ACC112 (cell line): Measurements from ENCODE around the gene CALN1.
"Not testable (repeated sequence)": the region's sequence is repeated elsewhere in the genome, so short reads cannot be mapped to it uniquely, and the experiment has no call there.

Experiments
- H2AFZ ChIP-seq: fragments of 200-600 bp; sonication (generic); one replicate; pipeline ENCODE4 v1.6.0; 2017; ENCODE audit warnings: antibody characterized with exemption, low read length; ENCODE audit not compliant: unreplicated experiment
- H3K27ac ChIP-seq: fragments of 200-600 bp; sonication (generic); 2 replicates; pipeline ENCODE4 v1.5.1; 2014; ENCODE audit warnings: low read depth, mild to moderate bottlenecking, antibody characterized with exemption, low read length, moderate library complexity
- H3K27me3 ChIP-seq: fragments of 200-600 bp; sonication (generic); 2 replicates; pipeline ENCODE4 v1.6.1; 2014; ENCODE audit warnings: mild to moderate bottlenecking, antibody characterized with exemption, low read length, moderate library complexity, mixed read lengths; ENCODE audit not compliant: insufficient read depth
- H3K36me3 ChIP-seq: fragments of 200-600 bp; sonication (generic); 2 replicates; pipeline ENCODE4 v1.6.1; 2016; ENCODE audit warnings: mild to moderate bottlenecking, antibody characterized with exemption, low read length, moderate library complexity, mixed read lengths; ENCODE audit not compliant: insufficient read depth
- H3K4me1 ChIP-seq: fragments of 200-600 bp; sonication (generic); one replicate; pipeline ENCODE4 v1.6.1; 2016; ENCODE audit warnings: low read length, mixed read lengths; ENCODE audit not compliant: insufficient read depth, unreplicated experiment, control insufficient read depth
- H3K4me3 ChIP-seq: fragments of 200-600 bp; sonication (generic); 2 replicates; pipeline ENCODE4 v1.5.1; 2014; ENCODE audit warnings: mild to moderate bottlenecking, low read depth, low read length
- H3K79me2 ChIP-seq: fragments of 200-600 bp; sonication (generic); one replicate; pipeline ENCODE4 v1.6.0; 2016; ENCODE audit warnings: low read length; ENCODE audit not compliant: control insufficient read depth, unreplicated experiment, insufficient read depth

Gene CALN1

DNA sequence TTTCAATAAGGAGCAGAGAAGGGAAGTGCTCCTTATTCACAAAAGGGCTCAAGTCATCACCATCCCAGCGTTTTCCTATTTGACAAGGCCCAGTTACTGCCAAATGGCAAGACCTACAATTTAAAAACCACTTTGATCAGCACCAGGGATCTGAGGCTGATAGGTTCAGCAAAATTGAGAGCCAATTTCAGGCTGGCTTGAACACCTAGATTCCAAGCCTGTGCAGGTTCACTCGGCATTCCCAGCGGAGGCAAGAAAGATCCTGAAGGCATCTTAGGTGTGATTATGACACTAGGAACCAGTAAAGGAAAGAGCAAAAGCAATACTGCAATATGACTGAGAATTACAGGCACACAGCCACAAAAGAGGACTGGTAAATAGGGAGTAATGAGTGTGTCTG, 441.4 kb downstream of the CALN1 start:
- Histone ChIP-seq H3K27ac (no peak overlapping the region), H3K36me3 (no peaks in the 10 kb centered on the region), H3K79me2 (no peaks in the 10 kb centered on the region), H3K4me3 (no peak overlapping the region), H3K4me1 (no peaks in the 10 kb centered on the region), H2AFZ (no peak overlapping the region), H3K27me3 (no peaks in the 10 kb centered on the region)

DNA sequence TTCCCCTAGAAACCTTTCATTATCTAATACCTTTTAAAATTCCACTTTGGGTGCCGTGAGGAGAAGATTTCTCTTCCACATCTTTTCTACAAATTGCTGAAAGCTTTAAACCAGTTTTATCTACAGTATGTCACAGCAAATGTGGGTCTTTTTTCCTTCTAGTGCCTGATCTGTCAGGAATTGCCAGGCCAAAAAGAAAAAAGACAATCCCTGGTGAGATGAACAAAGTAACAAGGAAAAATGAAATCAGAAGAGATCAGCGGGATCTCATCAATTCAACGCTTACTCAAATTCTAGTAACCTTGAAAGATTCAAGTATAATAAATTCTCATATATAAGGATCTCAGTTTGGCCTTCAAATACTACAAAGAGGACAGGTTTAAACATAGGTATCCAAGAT, 449.5 kb downstream of the CALN1 start:
- Histone ChIP-seq H3K36me3 (no peaks in the 10 kb centered on the region), H3K4me1 (no peaks in the 10 kb centered on the region), H3K79me2 (no peaks in the 10 kb centered on the region), H2AFZ (no peak overlapping the region), H3K27ac (no peak overlapping the region), H3K4me3 (no peak overlapping the region), H3K27me3 (no peaks in the 10 kb centered on the region)

DNA sequence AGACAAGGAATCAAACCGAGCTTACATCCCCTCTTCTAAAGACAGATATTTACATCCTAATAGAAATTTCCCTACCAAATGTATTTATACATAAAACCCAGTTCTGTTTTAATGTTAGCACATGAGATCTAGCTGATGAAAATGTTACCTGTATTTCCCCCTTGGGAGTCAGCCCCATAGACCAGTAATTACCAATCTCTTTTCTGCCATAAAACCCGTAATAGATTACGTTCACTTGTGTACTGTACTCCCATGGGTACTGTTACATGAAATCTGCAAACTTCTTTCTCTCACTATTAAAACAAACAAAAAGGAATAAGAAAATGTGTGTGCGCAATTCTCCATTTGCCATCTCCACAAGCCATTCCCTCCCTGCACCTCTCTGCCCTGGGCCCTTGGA, 450.9 kb downstream of the CALN1 start:
- Histone ChIP-seq H3K36me3 (no peaks in the 10 kb centered on the region), H3K27ac (no peak overlapping the region), H3K4me1 (no peaks in the 10 kb centered on the region), H3K27me3 (no peaks in the 10 kb centered on the region), H2AFZ (no peak overlapping the region), H3K79me2 (no peaks in the 10 kb centered on the region), H3K4me3 (no peak overlapping the region)

DNA sequence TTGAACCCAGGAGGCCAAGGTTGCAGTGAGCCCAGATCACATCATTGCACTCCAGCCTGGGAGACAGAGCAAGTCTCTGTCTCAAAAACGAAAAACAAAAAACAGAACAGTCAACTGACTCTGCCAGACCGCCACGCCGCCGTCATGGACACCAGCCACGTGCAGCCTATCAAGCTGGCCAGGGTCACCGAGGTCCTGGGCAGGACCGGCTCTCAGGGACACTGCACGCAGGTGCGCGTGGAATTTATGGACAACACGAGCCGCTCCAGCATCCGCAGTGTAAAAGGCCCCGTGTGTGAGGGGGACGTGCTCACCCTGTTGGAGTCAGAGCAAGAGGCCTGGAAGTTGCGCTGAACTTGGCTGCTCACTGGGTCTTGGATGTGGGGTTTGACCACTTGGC, 470.0 kb downstream of the CALN1 start:
- Histone ChIP-seq H3K4me1 (no peaks in the 10 kb centered on the region), H2AFZ (no peak overlapping the region), H3K27me3 (no peaks in the 10 kb centered on the region), H3K4me3 (no peak overlapping the region), H3K36me3 (no peaks in the 10 kb centered on the region), H3K79me2 (no peaks in the 10 kb centered on the region), H3K27ac (no peak overlapping the region)

DNA sequence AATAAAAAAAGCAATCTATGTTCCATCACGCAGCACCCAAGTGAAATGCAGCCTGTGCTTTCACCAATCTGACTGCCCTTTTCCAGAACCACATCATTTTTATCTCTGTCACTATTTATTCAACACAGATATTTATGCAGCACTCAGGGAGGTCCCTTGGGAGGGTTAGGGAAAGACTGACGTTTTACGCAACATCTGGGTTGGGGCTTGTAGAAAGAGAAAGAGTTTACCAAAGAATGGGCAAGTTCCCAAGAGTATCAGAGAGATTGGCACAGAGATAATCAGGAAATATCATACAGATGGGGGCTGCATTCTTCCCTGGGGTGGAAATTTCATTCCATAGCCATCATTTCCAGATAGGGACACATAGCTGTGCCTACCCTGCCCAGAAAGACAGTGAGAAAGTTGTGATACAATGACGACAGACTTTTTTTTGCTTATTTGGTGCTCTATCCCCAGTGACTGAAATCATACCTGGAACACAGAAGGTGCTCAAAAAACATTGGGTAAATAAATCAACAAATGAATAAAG, 474.2 kb downstream of the CALN1 start:
- H3K36me3 ChIP-seq, result no peaks in the 10 kb centered on the region
- no peaks in the 10 kb centered on the region for H3K4me1 ChIP-seq
- no peaks in the 10 kb centered on the region for H3K27me3 ChIP-seq
- H3K27ac ChIP-seq, result no peak overlapping the region
- no peaks in the 10 kb centered on the region for H3K79me2 ChIP-seq
- no peak overlapping the region for H2AFZ ChIP-seq
- no peak overlapping the region for H3K4me3 ChIP-seq

DNA sequence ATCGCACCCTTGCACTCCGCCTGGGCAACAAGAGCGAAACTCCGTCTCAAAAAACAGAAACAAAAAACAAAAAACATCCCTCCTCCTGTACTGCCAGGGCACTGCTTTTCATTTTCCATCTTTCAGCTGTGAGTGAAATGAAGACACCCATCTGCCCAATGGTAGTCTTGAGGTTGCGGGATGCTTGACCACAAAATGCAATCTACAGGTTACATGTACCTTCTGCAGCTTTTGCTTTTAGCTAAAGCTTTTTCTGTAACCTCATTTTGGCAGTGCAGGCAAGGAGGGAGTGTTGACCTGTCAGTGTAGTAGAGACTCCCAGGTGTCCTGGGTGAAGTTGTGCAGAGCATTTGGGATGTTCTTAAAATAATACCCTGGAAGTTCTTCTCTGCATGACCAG, 476.5 kb downstream of the CALN1 start:
- Histone ChIP-seq H3K4me1 (no peaks in the 10 kb centered on the region), H3K4me3 (no peak overlapping the region), H2AFZ (no peak overlapping the region), H3K27me3 (no peaks in the 10 kb centered on the region), H3K36me3 (no peaks in the 10 kb centered on the region), H3K79me2 (no peaks in the 10 kb centered on the region), H3K27ac (no peak overlapping the region)

DNA sequence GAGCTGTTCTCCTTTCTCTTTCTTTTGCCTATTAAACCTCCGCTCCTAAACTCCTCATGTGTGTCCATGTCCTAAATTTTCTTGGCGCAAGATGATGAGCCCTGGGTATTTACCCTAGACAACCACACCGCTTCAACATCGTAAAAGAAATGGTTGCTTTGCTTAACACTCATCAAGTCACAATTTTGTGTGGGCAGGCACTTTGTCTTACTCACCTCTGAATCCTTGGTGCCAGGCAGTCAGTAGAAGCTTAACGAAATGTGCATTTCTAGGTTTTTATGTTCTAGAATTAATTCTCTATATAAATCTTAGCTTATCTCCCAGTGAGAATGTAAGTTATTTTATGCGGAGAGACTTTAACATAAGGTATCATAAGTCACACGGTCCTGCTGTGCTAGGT, 478.7 kb downstream of the CALN1 start:
- Histone ChIP-seq H3K27me3 (no peaks in the 10 kb centered on the region), H3K36me3 (no peaks in the 10 kb centered on the region), H3K4me1 (no peaks in the 10 kb centered on the region), H3K4me3 (no peak overlapping the region), H2AFZ (no peak overlapping the region), H3K79me2 (no peaks in the 10 kb centered on the region), H3K27ac (no peak overlapping the region)

DNA sequence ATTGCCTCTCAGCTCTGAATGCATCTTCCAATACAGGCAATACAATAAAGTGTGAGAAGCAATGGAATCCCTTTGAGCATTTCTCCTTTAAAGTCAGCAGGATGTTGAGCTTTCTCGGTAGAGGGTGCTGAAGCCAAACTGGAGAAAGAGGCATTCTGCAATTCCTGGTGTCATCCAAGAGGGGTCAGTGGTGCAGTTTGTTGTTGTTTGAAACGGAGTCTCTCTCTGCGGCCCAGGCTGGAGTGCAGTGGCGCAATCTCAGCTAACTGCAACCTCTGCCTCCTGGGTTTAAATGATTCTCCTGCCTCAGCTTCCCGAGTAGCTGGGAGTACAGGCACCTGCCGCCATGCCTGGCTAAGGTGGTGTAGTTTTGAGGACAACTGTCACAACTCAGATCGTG, 486.5 kb downstream of the CALN1 start:
- Histone ChIP-seq H3K79me2 (no peaks in the 10 kb centered on the region), H3K27me3 (no peaks in the 10 kb centered on the region), H3K4me3 (no peak overlapping the region), H3K36me3 (no peaks in the 10 kb centered on the region), H2AFZ (no peak overlapping the region), H3K27ac (no peak overlapping the region), H3K4me1 (no peaks in the 10 kb centered on the region)

DNA sequence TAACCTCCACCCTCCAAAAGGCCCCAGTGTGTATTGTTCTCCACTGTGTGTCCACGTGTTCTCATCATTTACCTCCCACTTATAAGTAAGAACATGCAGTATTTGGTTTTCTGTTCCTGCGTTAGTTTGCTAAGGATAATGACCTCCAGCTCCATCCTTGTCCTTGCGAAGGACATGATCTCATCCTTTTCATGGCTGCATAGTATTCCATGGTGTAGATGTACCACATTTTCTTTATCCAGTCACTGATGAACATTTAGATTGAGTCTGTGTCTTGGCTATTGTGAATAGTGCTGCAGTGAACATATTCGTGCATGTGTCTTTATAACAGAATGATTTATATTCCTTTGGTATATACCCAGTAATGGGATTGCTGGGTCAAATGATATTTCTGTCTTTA, 497.9 kb downstream of the CALN1 start:
- H2AFZ ChIP-seq, H3K4me3 ChIP-seq, H3K27ac ChIP-seq, H3K27me3 ChIP-seq, H3K4me1 ChIP-seq, H3K36me3 ChIP-seq, H3K79me2 ChIP-seq: not testable (repeated sequence)

DNA sequence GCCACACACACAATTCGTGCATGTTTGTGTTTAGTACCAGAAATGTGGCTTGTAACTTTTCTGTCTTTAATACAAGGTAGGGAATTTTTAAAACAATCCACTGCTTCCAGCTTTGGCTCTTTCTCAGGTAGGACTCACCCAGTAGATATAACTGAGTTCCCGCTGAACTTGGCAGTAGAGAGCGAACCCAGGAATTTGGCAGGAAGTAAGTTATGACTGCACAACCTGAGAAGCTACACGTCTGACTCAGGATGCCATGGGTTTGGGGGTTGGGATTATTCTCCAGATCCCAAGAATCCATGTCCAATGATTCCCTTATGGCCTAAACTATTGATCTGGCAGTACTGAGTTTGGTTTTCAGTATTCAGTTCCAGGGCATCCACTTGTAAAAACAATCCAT, 499.7 kb downstream of the CALN1 start:
- Histone ChIP-seq H3K4me3 (no peak overlapping the region), H3K79me2 (no peaks in the 10 kb centered on the region), H3K27me3 (no peaks in the 10 kb centered on the region), H3K4me1 (no peaks in the 10 kb centered on the region), H3K27ac (no peak overlapping the region), H3K36me3 (no peaks in the 10 kb centered on the region), H2AFZ (no peak overlapping the region)

DNA sequence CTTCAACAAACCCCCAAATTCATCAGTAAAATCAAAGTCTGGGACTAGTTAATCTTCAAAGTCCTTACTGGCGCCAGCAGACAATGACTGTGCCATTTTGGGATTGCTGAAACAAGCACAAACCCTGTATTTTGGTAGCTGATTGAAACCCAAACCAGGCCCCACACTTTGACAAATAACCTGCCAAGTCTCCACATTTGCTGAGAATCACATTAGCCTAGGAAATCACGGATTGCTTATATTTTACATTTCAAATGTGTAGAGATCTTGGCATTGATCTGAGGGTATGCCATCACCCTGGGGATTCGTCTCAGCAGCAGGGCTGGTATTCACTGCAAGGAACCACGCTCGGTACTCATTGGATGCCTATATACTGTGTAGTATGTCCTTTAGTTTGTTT, 501.1 kb downstream of the CALN1 start:
- no peaks in the 10 kb centered on the region for H3K4me1 ChIP-seq
- no peaks in the 10 kb centered on the region for H3K36me3 ChIP-seq
- H3K27me3 ChIP-seq, result no peaks in the 10 kb centered on the region
- H2AFZ ChIP-seq, result no peak overlapping the region
- H3K4me3 ChIP-seq, result no peak overlapping the region
- no peaks in the 10 kb centered on the region for H3K79me2 ChIP-seq
- H3K27ac ChIP-seq, result no peak overlapping the region
